Testis (tissue), 2 donors: ENCODE measurements around the gene PAX3.

Experiments
- POLR2A ChIP-seq: fragments of 450-650 bp; IDR thresholded peaks from one replicate; pipeline ENCODE4 v1.6.1; 2017; ENCODE audit warnings: antibody characterized with exemption, mild to moderate bottlenecking, moderate library complexity
- TF ChIP-seq, protein P1 (sequence below), 3 experiments: fragments of 450-650 bp in 2 of 3; fragments of 200-600 bp in 1 of 3; sonication (generic) in 1 of 3; IDR thresholded peaks; one replicate each; pipeline ENCODE4 v1.5.1; 2016 to 2019; ENCODE audit warnings: antibody characterized with exemption in 3 of 3, mild to moderate bottlenecking in 2 of 3, moderate library complexity in 1 of 3

DNA sequence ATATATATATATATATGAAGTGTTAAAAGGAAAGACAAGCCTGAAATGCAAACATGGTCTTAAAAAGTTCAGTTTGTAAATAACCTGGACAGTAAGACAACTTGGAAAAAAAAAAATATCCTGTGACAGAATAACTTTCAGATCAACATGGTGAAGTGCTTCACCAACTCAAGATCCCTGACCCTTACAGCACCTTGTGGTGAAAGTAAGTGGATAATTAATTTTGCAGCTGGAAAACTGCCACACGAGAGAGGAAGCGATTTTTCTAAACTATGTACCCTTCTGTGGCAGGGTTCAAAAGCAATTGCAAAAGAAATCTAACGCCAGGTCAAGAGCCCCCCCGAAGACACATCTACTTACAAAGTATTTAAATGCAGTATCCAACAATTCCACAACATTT, 95.8 kb downstream of the PAX3 start:
- TF ChIP-seq, protein P1, sequence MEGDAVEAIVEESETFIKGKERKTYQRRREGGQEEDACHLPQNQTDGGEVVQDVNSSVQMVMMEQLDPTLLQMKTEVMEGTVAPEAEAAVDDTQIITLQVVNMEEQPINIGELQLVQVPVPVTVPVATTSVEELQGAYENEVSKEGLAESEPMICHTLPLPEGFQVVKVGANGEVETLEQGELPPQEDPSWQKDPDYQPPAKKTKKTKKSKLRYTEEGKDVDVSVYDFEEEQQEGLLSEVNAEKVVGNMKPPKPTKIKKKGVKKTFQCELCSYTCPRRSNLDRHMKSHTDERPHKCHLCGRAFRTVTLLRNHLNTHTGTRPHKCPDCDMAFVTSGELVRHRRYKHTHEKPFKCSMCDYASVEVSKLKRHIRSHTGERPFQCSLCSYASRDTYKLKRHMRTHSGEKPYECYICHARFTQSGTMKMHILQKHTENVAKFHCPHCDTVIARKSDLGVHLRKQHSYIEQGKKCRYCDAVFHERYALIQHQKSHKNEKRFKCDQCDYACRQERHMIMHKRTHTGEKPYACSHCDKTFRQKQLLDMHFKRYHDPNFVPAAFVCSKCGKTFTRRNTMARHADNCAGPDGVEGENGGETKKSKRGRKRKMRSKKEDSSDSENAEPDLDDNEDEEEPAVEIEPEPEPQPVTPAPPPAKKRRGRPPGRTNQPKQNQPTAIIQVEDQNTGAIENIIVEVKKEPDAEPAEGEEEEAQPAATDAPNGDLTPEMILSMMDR (IDR thresholded peaks at IDR 0.05): no peak
- TF ChIP-seq POLR2A: no peak
